ENCODE data around the gene CDH5.

DNA sequence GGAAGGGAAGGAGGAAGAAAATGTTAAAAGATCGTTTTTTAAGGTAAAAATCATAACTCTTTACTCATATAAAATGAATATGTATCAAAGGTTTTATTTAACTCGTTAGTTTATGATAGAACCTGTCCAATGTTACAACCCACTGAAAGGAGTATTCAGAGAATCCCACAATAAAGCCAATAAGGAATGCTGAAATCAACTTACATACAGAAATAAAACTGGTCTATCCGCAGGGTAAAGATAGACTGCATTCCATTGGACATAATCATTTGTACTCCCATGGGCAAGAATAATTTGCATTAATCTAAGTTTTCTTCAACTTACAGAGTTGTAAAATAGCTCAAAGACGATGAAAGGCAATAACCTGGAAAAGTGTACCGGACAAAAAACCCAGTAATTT is 42.7 kb downstream of the CDH5 start:
- TF ChIP-seq CTCF (IDR thresholded peaks at IDR 0.05) (no peak), POLR2A (IDR thresholded peaks at IDR 0.05) (no peak)
